Stimulated activated CD4-positive, alpha-beta T cell treated with anti-CD3 and anti-CD28 coated beads, Interleukin-2, amount 100 ng/mL, for 4 hours (primary cell): ENCODE data around the gene TAMALIN.

Experiments used
- DNase-seq: peaks from one replicate; pipeline ENCODE4 v3.0.0-alpha.2; 2020; ENCODE audit warnings: low read depth

TAMALIN gene

DNA sequence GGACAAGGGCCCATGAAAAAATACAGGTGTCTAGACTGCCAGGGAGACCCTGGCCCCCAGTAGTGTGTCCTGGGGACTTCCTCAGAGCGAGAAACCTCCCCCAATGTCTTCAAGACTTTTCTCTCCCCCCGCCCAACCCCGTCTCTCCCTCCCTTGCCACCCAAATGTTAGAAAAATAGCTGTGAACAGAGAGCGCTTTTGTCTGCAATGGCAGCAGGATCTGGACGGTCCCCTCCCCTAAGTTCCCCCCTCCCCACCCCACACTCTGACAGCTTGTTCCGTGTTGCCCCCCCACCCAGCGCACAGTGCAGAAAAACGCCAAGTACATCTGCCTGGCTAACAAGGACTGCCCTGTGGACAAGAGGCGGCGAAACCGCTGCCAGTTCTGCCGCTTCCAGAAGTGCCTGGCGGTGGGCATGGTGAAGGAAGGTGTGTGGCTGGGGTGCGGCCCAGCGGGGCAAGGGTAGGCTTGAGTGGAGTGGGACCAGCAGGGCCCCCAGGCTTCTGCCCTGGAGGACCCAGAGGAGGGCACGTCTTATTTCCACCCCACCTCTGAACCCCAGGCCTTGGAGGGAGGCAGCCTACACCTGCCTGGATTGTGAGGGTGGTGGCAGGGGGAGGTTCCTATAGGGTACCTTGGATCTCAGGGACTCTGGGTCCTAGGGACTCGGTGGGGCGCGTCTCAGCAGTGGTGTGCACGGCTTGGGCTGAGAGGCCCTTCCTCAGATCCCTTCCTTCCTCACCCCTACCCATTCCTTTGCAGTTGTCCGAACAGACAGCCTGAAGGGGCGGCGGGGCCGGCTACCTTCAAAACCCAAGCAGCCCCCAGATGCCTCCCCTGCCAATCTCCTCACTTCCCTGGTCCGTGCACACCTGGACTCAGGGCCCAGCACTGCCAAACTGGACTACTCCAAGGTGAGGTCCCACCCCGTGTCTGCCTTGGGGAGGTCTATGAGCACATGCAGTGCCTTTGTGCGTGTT is 49.3 kb downstream of the TAMALIN start:
- DNase-seq, result no peak

DNA sequence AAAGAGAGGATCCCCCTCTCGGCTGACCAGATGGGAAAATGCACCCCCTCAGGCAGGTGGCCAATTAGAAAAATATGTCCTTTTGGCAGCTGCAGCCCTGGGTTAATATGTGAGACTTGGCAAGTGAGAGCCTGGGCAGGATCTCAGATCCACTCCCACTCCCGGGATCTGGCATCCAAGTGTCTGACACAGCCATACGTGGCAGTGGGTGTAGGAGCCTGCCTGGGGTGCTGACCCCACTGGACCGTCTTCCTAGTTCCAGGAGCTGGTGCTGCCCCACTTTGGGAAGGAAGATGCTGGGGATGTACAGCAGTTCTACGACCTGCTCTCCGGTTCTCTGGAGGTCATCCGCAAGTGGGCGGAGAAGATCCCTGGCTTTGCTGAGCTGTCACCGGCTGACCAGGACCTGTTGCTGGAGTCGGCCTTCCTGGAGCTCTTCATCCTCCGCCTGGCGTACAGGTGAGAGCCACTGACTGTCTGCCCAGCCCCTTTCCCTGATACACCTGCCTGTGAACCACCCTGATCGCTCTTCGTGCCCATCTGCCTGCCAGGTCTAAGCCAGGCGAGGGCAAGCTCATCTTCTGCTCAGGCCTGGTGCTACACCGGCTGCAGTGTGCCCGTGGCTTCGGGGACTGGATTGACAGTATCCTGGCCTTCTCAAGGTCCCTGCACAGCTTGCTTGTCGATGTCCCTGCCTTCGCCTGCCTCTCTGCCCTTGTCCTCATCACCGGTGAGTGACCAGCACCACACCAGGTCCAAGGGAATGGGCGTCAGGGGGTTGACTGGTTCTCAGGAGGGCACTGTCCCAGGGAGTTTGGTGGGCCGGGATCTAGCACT is 50.3 kb downstream of the TAMALIN start:
- DNase-seq, result no peak

DNA sequence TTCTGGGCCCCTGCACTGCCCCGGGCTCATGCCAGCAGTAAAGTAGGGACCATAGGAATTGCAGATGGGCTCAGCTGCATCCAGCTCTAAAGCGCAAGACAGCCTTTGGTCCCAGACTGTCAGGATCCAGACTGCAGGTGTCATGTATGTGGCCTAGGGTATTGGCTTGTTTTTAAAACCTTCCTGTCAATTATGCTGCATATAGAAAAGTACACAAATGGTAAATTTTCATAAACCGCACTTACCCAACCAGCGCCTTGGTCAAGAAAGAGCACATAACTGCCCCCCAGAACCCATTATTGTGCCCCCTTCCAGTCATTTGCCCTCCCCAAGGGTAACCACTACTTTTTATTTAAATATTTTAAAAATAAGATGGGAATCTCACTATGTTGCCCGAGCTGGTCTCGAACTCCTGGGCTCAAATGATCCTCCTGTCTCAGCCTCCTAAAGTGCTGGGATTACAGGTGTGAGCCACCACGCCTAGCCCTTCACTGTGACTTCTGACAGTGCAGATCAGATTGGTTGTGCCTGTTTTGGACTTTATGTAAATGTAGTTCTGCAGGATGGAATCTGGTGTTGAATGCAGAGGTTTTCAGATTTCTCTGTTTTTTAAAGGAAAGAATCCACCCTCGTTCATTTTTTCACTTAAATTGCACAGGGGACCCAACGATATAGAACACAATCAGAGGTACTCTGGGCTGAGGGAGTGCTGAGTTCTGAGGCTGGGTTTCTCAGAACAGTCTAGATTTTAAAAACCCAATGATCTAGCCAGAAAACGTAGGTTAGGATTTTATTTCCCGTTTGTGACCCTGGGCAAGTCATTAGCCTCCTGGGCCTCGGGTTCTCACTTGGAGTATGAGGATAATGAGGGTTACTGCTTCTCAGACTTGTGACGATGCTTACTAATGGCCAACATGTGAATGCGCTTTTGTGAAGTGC is 51.2 kb downstream of the TAMALIN start:
- no peak for DNase-seq

DNA sequence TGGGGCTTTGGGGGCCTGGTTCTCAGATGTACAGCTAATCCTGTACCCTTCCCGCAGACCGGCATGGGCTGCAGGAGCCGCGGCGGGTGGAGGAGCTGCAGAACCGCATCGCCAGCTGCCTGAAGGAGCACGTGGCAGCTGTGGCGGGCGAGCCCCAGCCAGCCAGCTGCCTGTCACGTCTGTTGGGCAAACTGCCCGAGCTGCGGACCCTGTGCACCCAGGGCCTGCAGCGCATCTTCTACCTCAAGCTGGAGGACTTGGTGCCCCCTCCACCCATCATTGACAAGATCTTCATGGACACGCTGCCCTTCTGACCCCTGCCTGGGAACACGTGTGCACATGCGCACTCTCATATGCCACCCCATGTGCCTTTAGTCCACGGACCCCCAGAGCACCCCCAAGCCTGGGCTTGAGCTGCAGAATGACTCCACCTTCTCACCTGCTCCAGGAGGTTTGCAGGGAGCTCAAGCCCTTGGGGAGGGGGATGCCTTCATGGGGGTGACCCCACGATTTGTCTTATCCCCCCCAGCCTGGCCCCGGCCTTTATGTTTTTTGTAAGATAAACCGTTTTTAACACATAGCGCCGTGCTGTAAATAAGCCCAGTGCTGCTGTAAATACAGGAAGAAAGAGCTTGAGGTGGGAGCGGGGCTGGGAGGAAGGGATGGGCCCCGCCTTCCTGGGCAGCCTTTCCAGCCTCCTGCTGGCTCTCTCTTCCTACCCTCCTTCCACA is 52.0 kb downstream of the TAMALIN start:
- DNase-seq, result no peak

DNA sequence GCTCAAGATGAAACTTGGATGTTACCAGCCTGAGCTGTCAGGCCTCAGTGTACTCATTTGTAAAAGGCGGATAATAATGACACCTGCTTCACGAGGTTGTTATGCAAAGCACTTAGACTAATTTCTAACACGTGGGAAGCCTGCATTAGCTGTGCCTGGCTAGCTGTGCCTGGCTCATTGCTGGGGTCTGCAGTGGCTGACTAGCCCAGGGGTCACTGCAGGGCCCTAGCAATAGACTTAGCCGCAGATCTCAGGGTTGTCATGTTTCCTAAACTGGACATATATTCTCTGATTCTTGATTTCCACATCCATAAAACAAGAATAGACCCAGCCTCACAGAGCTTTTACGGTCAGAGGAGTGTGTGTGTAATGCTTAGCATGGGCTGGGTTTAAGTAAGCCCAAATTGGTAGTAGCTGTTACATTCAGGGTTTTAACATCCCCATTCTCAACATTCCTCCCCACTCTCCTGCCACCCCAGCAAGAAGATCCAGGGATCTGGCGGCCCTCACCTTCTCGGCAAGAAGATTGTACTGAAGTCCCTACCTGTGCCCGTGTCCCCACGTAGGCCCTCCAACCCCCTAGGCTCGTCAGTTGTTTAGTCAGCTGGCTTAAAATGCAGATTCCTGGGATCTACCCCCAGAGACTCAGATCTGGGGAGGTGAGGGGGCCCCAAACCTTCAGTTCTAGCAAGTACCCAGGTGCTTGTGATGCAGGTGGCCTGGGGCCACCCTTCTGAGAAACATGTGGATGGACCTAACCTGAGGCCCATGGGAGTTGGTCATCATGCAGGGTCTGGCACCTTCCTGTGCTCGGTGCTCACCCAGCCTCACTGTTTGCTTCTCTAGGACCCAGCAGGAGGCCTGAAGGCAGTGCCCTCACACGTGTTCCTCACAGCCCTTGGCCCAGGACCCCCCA is 53.1 kb downstream of the TAMALIN start:
- no peak for DNase-seq

DNA sequence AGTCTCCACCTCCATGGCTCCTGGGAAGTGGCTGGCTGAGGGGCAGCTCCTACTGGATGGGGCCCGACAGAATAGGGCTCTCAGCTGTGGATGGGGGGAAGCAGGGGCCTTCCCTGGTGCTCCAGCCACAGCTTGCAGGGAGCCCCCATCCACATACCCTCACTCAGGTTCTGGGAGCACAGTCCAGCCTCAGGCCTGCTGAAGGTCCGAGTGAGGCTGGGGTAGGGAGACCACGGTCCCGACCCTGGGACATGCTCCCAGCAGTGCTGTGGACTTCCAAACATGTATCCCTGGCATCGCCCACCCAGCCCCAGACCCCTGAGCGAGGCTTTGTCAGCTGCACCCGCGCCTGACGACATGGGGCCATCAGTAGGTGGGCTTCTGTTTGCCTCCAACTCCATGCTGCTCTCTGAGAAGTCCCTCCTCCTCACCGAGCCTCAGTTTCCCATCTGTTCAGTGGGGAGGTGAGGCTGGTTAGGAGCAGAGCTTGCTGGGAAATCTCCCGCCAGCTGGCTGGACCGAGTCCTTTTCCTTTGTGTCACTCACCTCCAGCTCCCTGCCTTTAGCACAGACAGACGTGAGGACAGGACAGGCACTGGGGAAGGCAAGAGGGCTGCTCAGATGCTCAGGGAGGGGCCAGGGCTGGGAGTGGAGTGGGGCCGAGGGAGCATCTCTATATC is 53.9 kb downstream of the TAMALIN start:
- no peak for DNase-seq

DNA sequence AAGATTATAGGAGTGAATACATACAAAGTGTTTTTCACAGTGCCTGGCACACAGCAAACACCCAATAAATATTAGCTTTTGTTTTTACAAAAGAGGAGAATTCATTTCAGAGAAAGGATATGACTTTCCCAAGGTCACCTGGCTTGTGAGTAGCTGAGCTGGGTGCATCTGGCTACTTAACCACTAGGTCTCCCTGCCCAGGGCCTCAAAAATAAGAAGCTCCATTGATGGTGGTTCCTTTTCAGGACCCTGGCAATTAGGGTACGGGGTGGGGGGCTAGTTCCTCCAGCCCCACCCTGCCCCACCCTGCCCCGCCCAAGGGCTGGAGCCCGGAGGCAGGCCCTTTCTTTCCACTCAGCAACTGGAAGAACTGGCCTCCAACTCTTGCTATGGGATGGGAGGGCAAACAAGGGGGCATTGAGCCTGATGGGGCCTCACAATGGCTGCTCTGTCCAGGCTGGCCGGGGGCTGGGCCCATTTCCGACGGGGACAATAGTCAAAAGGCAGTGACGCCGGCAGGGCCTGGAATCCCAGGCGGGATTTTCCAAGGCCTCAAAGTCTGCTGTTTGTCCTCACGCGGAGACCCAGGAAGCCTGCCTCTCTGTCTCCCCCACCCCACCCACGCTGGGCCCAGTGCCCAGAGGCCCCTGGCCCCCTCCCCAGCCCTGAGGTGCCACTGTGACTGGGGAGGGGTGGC is 54.9 kb downstream of the TAMALIN start:
- no peak for DNase-seq

DNA sequence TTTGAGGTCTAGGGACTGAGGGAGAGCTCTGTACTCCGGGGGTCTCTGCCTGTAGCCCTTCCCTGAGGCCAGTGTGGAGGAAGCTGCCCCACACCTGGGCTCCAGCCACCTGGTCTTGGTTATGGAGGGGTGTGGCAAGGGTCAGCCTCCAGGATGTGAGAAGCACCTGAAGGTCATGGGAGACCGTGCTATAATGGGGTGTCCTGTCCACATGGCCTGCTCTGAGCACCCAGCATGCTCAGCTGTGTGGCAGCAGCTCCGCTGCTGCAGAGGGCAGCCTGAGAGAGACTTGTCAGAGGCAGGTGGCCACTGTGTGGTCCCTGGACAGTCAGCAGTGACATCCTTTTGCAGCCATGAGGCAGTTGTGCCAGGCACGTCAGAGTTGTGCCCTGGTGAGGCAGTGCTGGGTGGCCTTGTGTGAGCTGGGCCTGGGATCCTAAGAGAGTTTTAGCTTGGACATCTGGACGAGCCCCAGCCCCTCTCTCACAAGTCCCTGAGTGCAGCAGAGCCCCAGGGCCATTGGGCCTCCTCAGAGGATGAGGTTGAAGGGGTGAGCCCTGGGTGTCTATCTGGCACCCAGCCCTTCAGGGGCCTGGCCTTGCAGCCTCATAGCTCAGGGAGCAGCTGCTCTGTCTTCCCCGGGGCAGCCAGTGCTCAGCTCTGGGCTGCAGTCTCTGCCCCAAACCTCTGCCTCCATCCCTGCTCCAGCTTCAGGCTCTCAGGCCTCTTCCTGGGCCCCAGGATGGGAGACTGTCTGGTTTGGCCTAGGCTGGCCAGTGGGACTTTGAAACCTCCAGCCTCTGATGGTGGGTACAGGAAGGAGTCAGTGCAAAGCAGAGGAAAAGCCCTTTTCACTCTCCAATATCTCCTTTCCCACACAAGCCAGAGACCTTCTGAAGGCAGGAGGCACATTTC is 55.7 kb downstream of the TAMALIN start:
- DNase-seq, result no peak

DNA sequence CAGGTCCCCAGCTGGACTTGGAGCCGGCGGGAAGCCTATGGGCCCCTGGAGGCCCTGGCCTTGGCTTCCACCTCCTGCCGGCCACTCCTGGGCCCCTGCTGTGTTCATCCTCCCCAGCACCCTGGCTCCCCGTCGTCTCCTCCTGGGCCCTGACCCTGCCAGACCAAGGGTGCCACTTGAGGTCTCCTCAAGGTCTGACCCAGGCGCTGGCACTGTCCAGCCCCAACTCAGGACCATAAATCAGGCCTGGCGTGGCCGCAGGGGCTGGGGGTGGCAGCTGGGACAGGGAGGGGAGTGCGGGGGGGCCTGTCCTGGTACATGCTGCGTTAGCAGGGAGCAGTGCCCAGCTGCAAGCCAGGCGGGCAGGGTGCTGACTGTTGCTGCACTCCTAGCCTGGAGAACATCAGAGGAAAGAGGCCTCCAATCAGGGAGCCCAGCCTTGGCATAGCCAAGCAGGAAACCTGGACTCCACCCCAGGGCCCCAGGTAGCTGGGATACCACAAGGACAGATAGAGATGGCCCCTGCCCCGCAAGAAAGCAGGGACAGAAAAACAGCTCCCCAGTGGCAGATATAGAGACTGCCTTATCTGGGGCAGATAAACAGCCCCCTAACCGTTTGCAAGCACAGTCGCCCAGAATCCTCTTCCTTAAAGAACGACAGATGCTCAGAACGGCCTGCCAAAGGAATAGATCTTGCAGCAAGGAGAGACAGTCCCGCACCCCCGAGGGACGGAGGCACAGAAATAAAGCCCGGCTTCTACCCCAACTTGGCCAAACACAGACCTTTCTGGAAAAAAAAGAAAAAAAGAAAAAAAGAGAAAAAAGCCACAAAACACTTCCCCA is 56.6 kb downstream of the TAMALIN start:
- no peak for DNase-seq

DNA sequence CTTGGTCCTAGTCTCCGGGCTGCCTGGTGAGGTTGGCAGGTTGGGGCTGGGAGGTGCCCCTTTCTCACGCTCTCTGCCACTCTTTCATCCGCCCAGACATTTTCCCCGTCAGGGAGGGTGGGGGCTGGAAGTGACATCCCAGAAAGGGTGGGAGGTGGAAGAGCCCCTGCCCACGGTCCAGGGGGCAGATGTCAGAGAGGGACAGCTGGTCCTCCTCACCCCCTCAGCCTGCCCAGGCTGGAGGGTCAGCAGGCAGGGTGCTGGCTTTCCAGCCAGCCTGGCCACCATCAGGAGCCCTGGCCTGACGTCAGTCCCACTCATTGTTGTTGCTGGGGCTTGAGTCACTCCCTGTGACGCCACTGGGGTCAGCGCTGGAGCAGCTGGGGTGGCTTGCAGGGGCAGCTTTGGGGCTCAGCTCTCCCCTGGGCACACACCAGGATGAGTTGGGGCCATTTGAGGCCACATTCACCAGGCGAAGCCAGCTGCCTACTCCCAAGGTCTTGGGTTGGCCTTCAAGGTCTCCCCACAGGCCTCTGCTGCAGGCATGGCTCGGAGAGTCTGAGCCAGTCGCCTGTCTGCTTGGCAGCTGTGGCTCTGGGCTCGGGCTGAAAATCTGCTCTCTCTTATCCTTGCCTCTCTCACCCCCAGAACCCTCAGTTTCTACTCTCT is 57.4 kb downstream of the TAMALIN start:
- no peak for DNase-seq
